ENCODE measurements around the gene SMPDL3B. TPM values are rescaled to one million over a fixed set of nuclear protein-coding genes. Genes with fewer than 3 reads are reported as not detected.

The SMPDL3B gene
- total and polyA plus RNA-seq, 2 of the 13 experiments (the other 11 are each of a cell fraction or from before 2014, with no cell fraction given): 0.29 to 1.3 TPM

GRCh38 chr1:27956761-27957160 lies 22.0 kb downstream of the SMPDL3B start (continued):
- TF ChIP-seq KIAA2018 (CRISPR knock-in tag; IDR thresholded peaks at IDR 0.05; ENCODE audit: borderline replicate concordance): no peak
- TF ChIP-seq AGO1 (IDR thresholded peaks at IDR 0.05; ENCODE audit: low read depth, low read length, poor library complexity, severe bottlenecking): no peak
- TF ChIP-seq HNF4A (CRISPR knock-in tag; IDR thresholded peaks at IDR 0.05): no peak

GRCh38 chr1:27957655-27958054 lies 22.9 kb downstream of the SMPDL3B start:
- ChIA-PET POLR2A (no interaction called here), CTCF (ENCODE audit: low intra/inter-chr PET ratio, low total read pairs) (no interaction called here)
- H4K20me1 ChIP-seq (ENCODE audit: insufficient read depth, low read length): no peaks in the 10 kb centered on the region
- intact Hi-C loops (cut with micrococcal nuclease; ENCODE audit: unreplicated experiment): no loop called here
- H3K36me3 ChIP-seq (replicated peaks in 1 of 2; ENCODE audit: control insufficient read depth in 1 of 2, insufficient read depth in 2 of 2, low read length in 2 of 2): no peaks in the 10 kb centered on the region
- H3K79me2 ChIP-seq (ENCODE audit: insufficient read depth, low read length): no peaks in the 10 kb centered on the region
- in situ Hi-C loops (cut with HindIII; ENCODE audit: extremely low pct_ligation_motif_present, low pct_unique_long_range_greater_than_20kb): no loop called here
- DNase-seq (ENCODE audit: low spot score): no peak
- H2AFZ ChIP-seq (ENCODE audit: low read length): no peak overlapping the region
- H3K9me3 ChIP-seq (ENCODE audit: low read length): no peaks in the 10 kb centered on the region
- H3K27me3 ChIP-seq (ENCODE audit: control insufficient read depth in 1 of 2, insufficient read depth in 2 of 2, low read length in 2 of 2): no peaks in the 10 kb centered on the region; a peak in 1 of 5 replicates
- H3K4me1 ChIP-seq (ENCODE audit: insufficient read depth, low read length): peaks cover 33% of the 10 kb centered on the region
- no TSS peak for BruUV-seq (replicated peaks)
- 44% methylated on average over 5 of the region's 5 CpGs for WGBS (ENCODE audit: low lambda C conversion rate)
- no peak overlapping the region for H3K4me3 ChIP-seq (replicated peaks in 1 of 3; ENCODE audit: insufficient read depth in 1 of 3, low read depth in 2 of 3, low read length in 3 of 3)
- H3K4me2 ChIP-seq (ENCODE audit: low read depth, low read length): no peak overlapping the region
- no peak for FAIRE-seq
- no peak for ATAC-seq
- no peak overlapping the region for H3K9ac ChIP-seq (ENCODE audit: insufficient read depth, low read depth, low read length)
- no peak overlapping the region for H3K27ac ChIP-seq (ENCODE audit: extremely low read length, insufficient read depth, low read length)
- TF ChIP-seq CHD4 (IDR thresholded peaks at IDR 0.05; ENCODE audit: borderline replicate concordance, low read length) (peak; percentile 49; the same call in 1 of the 2 replicates), ZBTB4 (CRISPR knock-in tag; IDR thresholded peaks at IDR 0.05; ENCODE audit: borderline replicate concordance) (no peak), RCOR2 (CRISPR knock-in tag; IDR thresholded peaks at IDR 0.05) (no peak), ZMYM3 (CRISPR knock-in tag; IDR thresholded peaks at IDR 0.05) (peak; percentile 75), NR2F1 (CRISPR knock-in tag; IDR thresholded peaks at IDR 0.05) (peak in 1 of 2 experiments; percentile 30; a peak in 1 of 4 replicates), HMGXB4 (CRISPR knock-in tag; IDR thresholded peaks at IDR 0.05; ENCODE audit: borderline replicate concordance in 1 of 2, low read depth in 1 of 2) (no peak)
